HL-60 (cell line): ENCODE results near the gene BSPH1.

ENCODE experiments used
- DNase-seq, 2 experiments: peaks; one replicate each; pipeline ENCODE4 v3.0.0-alpha.2; 2010 to 2020; ENCODE audit warnings: low read depth in 1 of 2, low spot score in 1 of 2
- H3K27ac ChIP-seq: fragments of 250-450 bp; sonication (Bioruptor Pico); replicated peaks from 2 replicates; pipeline ENCODE4 v1.5.1; 2020; ENCODE audit warnings: mild to moderate bottlenecking, moderate library complexity
- H3K27me3 ChIP-seq: fragments of 250-450 bp; sonication (Bioruptor Pico); 2 replicates; pipeline ENCODE4 v1.5.1; 2021; ENCODE audit warnings: mild to moderate bottlenecking, moderate library complexity; ENCODE audit not compliant: insufficient read depth, poor library complexity, severe bottlenecking
- H3K4me3 ChIP-seq: replicated peaks from 2 replicates; pipeline ENCODE4 v1.5.1; 2011; ENCODE audit warnings: mild to moderate bottlenecking, control low read depth, low read length; ENCODE audit not compliant: insufficient read depth
- GABPA ChIP-seq: IDR thresholded peaks from 2 replicates; pipeline ENCODE4 v1.6.1; 2012; ENCODE audit warnings: low read depth
- POLR2AphosphoS5 ChIP-seq: IDR thresholded peaks from 2 replicates; pipeline ENCODE4 v1.6.1; 2012; ENCODE audit warnings: low read depth
- SPI1 ChIP-seq: IDR thresholded peaks from 2 replicates; pipeline ENCODE4 v1.6.1; 2012; ENCODE audit warnings: low read depth, mild to moderate bottlenecking, borderline replicate concordance
- long read RNA-seq: library from polyadenylated mRNA; unstranded; transcript quantifications from one replicate; pipeline ENCODE4 v2.0.0, GENCODE V29; 2020
- TF ChIP-seq, protein P1 (sequence below): IDR thresholded peaks from 2 replicates; pipeline ENCODE4 v1.6.1; 2012; ENCODE audit warnings: low read depth; ENCODE audit not compliant: insufficient replicate concordance
- TF ChIP-seq, protein P2 (sequence below): IDR thresholded peaks from one replicate; pipeline ENCODE4 v1.5.1; 2011; ENCODE audit warnings: low read length, control low read depth, inconsistent platforms; ENCODE audit not compliant: insufficient read depth

BSPH1 gene, protein sequence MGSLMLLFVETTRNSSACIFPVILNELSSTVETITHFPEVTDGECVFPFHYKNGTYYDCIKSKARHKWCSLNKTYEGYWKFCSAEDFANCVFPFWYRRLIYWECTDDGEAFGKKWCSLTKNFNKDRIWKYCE
- long read RNA-seq, result 0 reads

DNA sequence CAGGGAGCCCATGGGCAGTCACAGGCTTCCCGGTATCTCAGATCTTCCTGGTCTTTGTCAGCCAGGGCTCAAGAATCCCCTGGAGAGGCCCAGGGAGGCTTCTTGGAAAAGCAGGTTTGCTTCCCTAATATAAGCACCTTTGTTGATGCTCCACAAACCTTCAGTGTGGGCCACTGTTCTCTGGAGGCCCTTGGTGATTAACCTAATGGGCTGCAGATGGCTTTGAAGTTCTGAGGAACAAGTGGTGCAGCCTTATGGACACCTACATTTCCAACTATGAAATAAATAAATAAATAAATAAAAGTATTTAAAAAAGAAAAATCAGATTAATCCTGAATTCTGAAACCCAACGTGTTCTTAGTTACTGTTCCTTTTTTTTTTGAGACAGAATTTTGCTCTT is at the start of gene BSPH1:
Gene BSPH1 (minus strand): TSS at position 101 of the 400 bp plus-strand sequence. CDS start 89 bp downstream, at position 12.
- H3K27ac ChIP-seq, result no peak within 1 kb of the TSS
- TF ChIP-seq POLR2AphosphoS5, result no peak
- no peak for TF ChIP-seq SPI1
- TF ChIP-seq, protein P1, sequence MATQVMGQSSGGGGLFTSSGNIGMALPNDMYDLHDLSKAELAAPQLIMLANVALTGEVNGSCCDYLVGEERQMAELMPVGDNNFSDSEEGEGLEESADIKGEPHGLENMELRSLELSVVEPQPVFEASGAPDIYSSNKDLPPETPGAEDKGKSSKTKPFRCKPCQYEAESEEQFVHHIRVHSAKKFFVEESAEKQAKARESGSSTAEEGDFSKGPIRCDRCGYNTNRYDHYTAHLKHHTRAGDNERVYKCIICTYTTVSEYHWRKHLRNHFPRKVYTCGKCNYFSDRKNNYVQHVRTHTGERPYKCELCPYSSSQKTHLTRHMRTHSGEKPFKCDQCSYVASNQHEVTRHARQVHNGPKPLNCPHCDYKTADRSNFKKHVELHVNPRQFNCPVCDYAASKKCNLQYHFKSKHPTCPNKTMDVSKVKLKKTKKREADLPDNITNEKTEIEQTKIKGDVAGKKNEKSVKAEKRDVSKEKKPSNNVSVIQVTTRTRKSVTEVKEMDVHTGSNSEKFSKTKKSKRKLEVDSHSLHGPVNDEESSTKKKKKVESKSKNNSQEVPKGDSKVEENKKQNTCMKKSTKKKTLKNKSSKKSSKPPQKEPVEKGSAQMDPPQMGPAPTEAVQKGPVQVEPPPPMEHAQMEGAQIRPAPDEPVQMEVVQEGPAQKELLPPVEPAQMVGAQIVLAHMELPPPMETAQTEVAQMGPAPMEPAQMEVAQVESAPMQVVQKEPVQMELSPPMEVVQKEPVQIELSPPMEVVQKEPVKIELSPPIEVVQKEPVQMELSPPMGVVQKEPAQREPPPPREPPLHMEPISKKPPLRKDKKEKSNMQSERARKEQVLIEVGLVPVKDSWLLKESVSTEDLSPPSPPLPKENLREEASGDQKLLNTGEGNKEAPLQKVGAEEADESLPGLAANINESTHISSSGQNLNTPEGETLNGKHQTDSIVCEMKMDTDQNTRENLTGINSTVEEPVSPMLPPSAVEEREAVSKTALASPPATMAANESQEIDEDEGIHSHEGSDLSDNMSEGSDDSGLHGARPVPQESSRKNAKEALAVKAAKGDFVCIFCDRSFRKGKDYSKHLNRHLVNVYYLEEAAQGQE, result no peak
- TF ChIP-seq GABPA, result no peak
- TF ChIP-seq, protein P2, sequence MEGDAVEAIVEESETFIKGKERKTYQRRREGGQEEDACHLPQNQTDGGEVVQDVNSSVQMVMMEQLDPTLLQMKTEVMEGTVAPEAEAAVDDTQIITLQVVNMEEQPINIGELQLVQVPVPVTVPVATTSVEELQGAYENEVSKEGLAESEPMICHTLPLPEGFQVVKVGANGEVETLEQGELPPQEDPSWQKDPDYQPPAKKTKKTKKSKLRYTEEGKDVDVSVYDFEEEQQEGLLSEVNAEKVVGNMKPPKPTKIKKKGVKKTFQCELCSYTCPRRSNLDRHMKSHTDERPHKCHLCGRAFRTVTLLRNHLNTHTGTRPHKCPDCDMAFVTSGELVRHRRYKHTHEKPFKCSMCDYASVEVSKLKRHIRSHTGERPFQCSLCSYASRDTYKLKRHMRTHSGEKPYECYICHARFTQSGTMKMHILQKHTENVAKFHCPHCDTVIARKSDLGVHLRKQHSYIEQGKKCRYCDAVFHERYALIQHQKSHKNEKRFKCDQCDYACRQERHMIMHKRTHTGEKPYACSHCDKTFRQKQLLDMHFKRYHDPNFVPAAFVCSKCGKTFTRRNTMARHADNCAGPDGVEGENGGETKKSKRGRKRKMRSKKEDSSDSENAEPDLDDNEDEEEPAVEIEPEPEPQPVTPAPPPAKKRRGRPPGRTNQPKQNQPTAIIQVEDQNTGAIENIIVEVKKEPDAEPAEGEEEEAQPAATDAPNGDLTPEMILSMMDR, result no peak
- no peaks in the 10 kb centered on the region for H3K27me3 ChIP-seq
- no peak within 1 kb of the TSS for H3K4me3 ChIP-seq
- DNase-seq, result no peak

DNA sequence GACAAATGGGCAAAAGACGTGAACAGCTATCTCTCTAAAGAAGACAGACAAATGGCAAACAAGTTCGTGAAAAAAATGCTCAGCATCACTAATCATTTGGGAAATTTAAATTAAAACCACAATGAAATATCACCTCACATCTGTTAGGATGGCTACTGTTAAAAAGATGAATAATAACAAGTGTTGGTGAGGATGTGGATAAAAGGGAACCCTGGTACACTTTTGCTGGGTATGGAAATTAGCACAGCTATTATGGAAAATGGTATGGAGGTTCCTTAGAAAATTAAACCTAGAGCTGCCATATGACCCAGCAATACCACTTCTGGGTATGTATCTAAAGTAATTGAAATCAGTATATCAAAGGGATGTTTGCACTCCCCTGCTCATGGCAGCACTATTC is 44.8 kb upstream of the BSPH1 start:
- no peak for DNase-seq
- Histone ChIP-seq H3K4me3 (no peak overlapping the region), H3K27me3 (no peaks in the 10 kb centered on the region), H3K27ac (no peak overlapping the region)
- TF ChIP-seq GABPA, result no peak
- no peak for TF ChIP-seq SPI1
- TF ChIP-seq POLR2AphosphoS5, result no peak
- TF ChIP-seq, protein P2, result no peak

DNA sequence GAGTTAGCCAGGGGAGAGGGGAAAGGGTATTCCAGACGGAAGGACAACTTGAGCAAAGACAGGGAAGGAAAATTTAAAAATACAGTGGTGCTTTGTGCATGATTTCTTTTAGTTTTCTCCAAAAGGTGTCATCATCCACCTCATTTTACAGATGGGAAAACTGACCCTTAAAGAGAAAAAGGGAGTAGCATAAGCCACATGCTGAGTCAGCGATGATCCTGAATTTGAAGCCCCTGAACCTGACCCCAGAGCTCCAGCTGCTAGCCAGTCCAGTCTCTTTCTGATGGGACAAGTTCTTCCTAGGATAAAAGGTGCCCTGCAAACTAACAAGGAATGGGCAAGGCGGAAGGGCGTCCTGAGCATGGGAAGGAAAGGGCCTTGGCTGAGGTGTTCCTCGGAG is 41.6 kb upstream of the BSPH1 start:
- H3K4me3 ChIP-seq, result no peak overlapping the region
- H3K27ac ChIP-seq, result no peak overlapping the region
- TF ChIP-seq, protein P2, result no peak
- no peaks in the 10 kb centered on the region for H3K27me3 ChIP-seq
- no peak for DNase-seq

DNA sequence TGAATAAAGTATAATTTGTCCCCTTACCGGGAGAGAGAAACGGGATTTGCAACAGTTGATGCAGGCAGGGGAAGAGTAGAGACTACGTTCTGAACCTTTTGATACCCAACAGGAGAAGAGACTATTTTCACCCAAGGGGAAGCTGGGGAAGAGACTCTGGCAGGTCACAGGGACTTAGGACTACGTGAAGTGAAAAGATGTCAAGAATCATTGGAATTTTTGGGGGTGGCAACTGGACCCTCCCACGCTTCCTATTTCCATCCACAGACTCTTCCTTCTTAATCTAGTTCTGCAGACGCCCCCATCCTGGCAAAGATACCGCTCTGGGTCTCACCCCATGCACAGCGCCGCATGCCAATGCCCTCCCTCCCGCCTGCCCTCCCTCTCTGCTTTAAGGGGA is 38.1 kb upstream of the BSPH1 start:
- Histone ChIP-seq H3K4me3 (no peak overlapping the region), H3K27me3 (no peaks in the 10 kb centered on the region), H3K27ac (no peak overlapping the region)
- DNase-seq, result no peak
- TF ChIP-seq SPI1 (no peak), POLR2AphosphoS5 (no peak), GABPA (no peak)
- TF ChIP-seq, protein P1, result no peak
- TF ChIP-seq, protein P2, result no peak
